Measurements from ENCODE around the gene LAPTM5.
"Not testable (repeated sequence)": the region's sequence is repeated elsewhere in the genome, so short reads cannot be mapped to it uniquely, and the experiment has no call there.

LAPTM5 gene

DNA sequence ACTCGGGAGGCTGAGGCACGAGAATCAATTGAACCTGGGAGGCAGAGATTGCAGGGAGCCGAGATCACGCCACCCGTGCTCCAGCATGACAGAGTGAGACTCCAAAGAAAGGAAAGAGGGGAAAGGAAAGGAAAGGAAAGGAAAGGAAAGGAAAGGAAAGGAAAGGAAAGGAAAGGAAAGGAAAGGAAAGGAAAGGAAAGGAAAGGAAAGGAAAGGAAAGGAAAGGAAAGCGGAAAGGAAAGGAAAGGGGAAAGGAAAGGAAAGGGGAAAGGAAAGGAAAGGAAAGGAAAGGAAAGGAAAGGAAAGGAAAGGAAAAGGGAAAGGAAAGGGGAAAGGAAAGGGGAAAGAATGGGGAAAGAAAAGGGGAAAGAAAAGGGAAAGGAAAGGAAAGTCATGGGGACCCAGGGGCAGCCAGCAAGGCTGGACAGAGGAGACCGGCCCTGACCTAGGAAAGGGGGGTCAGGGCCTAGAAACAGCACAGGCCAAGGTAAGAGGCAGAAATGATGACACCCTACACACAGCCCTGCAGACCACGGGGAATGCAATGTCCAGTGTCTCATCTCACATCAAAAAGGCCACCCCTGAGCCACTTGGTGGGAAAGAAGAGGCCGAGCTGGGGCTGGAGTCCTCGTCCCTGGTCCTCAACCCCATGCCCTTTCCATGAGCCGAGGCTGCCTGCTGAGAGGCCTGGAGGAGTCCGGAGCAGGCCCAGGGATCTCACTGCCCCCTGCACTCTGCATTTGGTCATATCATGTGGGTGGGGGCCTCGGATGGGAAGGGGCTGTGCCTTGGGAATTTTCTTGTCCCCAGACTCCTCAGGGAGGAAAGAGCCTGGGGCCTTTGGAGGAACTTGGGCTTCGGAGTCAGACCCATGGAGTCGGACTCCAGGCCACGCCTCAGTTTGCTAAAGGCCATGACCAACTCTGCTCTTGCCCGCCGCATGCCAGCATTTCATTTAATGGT, 18.8 kb upstream of the LAPTM5 start:
- in situ Hi-C loops (cut with HindIII; ENCODE audit: low pct_ligation_motif_present, low pct_unique_long_range_greater_than_20kb, low sequenced_read_pairs): no loop called here
- DNase-seq: no peak

- DNase-seq: no peak
- in situ Hi-C loops (cut with HindIII; ENCODE audit: low pct_ligation_motif_present, low pct_unique_long_range_greater_than_20kb, low sequenced_read_pairs): no loop called here
Measured at GRCh38 chr1:30775433-30775975, 17.9 kb upstream of the LAPTM5 start.

- DNase-seq: no peak
- in situ Hi-C loops (cut with HindIII; ENCODE audit: low pct_ligation_motif_present, low pct_unique_long_range_greater_than_20kb, low sequenced_read_pairs): no loop called here
Measured at GRCh38 chr1:30774550-30775432, 17.2 kb upstream of the LAPTM5 start.

GRCh38 chr1:30773722-30774358, 16.3 kb upstream of the LAPTM5 start:
- in situ Hi-C loops (cut with HindIII; ENCODE audit: low pct_ligation_motif_present, low pct_unique_long_range_greater_than_20kb, low sequenced_read_pairs): no loop called here
- DNase-seq: no peak

GRCh38 chr1:30771005-30771404, 13.4 kb upstream of the LAPTM5 start:
- no peak for DNase-seq
- in situ Hi-C loops (cut with HindIII; ENCODE audit: low pct_ligation_motif_present, low pct_unique_long_range_greater_than_20kb, low sequenced_read_pairs): no loop called here

- in situ Hi-C loops (cut with HindIII; ENCODE audit: low pct_ligation_motif_present, low pct_unique_long_range_greater_than_20kb, low sequenced_read_pairs): no loop called here
- no peak for DNase-seq
Measured at GRCh38 chr1:30770150-30770549, 12.6 kb upstream of the LAPTM5 start.

DNA sequence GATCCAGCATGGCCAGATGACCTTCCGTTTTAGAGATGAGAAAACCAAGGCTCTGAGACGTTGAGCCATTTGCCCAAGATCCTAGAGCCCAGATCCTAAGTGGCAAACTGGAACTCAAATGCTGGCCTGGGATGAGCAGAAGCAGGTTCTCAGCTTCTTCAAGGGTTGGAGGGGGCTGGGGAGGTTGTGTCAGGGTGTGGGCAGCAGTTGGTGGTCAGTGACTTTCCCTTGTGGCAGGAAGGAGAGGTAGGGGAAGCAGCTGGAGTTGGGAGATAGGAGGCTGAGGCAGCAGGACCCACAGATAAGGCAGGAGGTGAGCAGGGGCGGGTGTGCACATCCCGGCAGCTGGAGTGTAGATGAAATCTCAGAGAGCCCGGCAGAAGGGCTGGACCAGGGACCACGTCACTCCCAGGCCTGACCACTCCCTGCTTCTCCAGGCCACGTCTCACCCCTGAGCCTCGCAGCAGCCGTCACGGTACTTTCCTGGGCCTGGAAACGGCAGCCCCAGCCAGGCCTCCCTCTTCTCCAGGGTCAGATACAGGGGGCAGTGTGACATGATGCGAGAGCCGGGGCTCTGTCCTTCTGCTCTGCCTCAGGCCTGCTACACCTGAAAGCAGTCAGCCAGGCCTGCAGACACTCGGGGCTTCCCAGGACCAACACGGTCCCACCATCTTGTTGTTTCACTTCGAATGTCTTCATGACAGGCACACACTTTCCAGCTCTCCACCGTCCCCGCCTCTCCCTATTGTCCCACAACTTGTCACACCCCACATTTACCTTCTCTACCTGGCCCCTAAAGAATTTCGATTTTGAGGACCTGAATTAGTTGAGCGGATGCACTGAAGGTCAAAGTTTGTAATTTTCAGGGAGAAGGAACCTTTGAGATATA, 11.5 kb upstream of the LAPTM5 start:
- DNase-seq: no peak
- in situ Hi-C loops (cut with HindIII; ENCODE audit: low pct_ligation_motif_present, low pct_unique_long_range_greater_than_20kb, low sequenced_read_pairs): no loop called here

- in situ Hi-C loops (cut with HindIII; ENCODE audit: low pct_ligation_motif_present, low pct_unique_long_range_greater_than_20kb, low sequenced_read_pairs): no loop called here
- DNase-seq: no peak
Measured at GRCh38 chr1:30768159-30768829, 10.7 kb upstream of the LAPTM5 start.

DNA sequence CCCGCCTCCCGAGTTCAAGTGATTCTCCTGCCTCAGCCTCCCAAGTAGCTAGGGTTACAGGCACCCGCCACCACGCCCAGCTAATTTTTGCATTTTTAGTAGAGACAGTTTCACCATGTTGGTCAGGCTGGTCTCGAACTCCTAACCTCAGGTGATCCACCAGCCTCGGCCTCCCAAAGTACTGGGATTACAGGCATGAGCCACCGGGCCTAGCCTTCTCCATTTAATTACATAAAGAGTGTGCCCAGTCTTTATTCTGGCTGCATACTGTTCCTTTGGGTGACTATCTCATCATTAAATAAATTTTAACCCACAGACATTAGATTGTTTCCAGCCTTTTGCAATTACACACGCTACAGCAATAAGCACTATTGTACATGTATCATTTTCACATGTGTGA, 9.4 kb upstream of the LAPTM5 start:
- in situ Hi-C loops (cut with HindIII; ENCODE audit: low pct_ligation_motif_present, low pct_unique_long_range_greater_than_20kb, low sequenced_read_pairs): not testable (repeated sequence)

GRCh38 chr1:30765556-30766434, 8.2 kb upstream of the LAPTM5 start:
- in situ Hi-C loops (cut with HindIII; ENCODE audit: low pct_ligation_motif_present, low pct_unique_long_range_greater_than_20kb, low sequenced_read_pairs): no loop called here
- no peak for DNase-seq

More for the DNA sequence above, 9.4 kb upstream of the LAPTM5 start:
- not testable (repeated sequence) for DNase-seq

- DNase-seq: no peak
- in situ Hi-C loops (cut with HindIII; ENCODE audit: low pct_ligation_motif_present, low pct_unique_long_range_greater_than_20kb, low sequenced_read_pairs): no loop called here
Measured at GRCh38 chr1:30764939-30765555, 7.5 kb upstream of the LAPTM5 start.

GRCh38 chr1:30764396-30764795, 6.8 kb upstream of the LAPTM5 start:
- no peak for DNase-seq
- in situ Hi-C loops (cut with HindIII; ENCODE audit: low pct_ligation_motif_present, low pct_unique_long_range_greater_than_20kb, low sequenced_read_pairs): no loop called here

DNA sequence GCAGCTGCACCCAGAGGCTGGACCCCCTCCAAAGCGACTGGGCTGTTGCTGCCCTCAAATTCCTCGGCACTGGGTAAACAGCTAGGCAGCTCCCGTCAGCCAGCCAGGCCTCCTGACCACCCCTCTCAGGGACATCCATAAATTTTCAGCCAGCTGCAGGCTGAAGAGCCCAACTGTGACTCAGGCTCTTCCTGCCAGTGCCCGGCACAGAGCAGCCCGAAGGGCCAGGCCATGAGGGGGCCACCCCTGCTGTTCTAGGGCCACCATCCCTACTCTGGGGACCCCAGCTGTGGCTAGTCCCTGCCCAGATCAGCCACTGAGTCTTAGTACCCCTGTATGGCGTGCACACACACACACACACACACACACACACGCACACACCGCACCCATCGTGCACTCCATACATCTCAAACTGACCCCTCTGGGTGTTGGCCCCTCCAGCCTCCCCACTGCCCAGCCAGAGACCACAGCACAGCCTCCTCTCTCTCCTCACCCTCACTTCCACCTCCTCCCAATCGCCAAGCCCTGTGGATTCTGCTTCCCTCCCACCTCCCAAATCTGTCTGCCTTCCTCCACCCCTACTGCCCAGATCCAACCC, 6.2 kb upstream of the LAPTM5 start:
- in situ Hi-C loops (cut with HindIII; ENCODE audit: low pct_ligation_motif_present, low pct_unique_long_range_greater_than_20kb, low sequenced_read_pairs): no loop called here

DNA sequence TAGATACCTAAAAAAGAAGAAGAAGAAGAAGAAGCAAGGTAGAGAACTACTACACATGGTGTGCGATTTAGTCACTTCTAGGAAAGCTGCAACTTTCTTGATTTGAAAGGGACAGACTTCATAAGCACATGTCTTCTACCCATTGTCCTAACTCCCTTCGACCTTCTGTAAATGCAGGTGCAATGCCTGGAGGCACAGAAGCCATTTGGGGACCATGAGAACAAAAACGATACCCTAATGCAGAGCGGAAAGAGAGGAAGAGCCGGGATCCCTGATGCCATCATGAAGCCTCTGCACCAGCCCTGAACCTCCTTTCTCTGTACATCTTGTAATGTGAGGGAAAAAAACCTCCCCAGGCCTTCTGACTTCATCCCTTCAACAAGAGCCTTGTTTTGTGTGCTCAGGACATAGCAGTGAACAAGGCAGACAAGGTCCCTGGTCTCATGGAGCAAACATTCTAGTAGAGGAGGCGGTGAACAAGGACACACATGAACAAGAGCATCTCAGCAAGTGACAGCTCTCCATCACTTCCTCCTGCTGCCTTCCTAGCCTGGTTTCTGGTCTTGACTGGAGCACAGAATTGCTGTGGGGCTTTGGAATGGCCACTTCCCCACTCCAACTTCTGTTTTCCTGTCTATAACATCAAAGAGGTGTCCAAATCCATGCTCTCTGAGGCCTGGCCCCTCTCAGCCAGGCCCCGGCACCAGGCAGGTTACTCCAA, 5.5 kb upstream of the LAPTM5 start:
- no peak for DNase-seq
- in situ Hi-C loops (cut with HindIII; ENCODE audit: low pct_ligation_motif_present, low pct_unique_long_range_greater_than_20kb, low sequenced_read_pairs): no loop called here

More for the DNA sequence above, 6.2 kb upstream of the LAPTM5 start:
- no peak for DNase-seq

All from ACHN (cell line).